Measurements from ENCODE around the gene ZNF425.
"Not testable (repeated sequence)": the region's sequence is repeated elsewhere in the genome, so short reads cannot be mapped to it uniquely, and the experiment has no call there.

Gene ZNF425

DNA sequence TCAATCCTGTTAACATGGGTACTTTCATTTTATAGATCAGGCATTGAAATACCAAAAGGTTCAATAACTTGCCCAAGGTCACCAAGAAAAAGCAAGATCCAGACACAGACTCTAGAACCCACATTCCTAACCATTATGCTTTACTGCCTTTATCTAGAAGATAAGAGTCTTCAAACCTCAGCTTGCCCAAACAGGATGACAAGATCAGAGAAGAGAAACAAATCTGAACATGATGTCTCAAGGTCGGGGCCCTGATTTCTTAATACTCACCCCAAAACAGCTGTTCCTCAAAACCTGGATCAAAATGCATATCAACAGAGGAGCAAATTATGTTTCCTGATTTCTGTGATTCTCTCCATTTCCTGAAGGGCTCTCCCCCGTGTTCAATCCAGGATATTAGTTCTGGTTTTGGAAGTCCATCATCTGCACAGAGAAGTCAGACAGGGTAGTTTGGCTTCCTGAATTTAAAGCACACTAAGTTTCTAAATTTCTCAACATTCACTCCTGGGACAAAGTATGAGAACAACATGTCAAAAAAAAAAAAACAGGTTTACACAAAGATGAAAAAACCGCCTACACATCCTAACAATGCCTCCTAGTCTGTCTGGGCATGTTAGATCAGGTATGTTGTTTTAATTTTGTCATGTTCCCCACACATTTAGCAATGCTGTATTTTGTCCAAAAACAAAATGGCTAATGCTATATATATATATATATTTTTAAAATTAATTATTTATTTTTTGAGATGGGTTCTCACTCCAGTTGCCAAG, 51.8 kb downstream of the ZNF425 start:
- FAIRE-seq (no peak), DNase-seq (ENCODE audit: low spot score) (no peak)

DNA sequence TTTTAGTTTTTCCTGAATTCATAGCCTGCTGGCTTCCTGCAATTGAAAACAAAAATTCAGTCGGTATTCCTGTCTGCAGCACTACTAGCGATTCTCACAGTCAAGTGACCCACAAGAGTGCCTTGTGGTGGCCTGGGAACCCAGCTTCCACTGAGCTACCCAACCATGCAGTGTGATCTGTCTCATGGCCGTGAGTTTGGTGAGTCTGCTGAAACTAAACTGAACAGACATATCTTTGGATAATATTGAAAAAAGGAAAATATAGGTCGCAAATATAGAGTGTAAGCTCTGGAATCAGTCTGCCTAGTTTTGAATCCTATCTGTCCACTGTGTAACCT, 53.7 kb downstream of the ZNF425 start:
- DNase-seq (ENCODE audit: low spot score), result no peak
- no peak for FAIRE-seq

DNA sequence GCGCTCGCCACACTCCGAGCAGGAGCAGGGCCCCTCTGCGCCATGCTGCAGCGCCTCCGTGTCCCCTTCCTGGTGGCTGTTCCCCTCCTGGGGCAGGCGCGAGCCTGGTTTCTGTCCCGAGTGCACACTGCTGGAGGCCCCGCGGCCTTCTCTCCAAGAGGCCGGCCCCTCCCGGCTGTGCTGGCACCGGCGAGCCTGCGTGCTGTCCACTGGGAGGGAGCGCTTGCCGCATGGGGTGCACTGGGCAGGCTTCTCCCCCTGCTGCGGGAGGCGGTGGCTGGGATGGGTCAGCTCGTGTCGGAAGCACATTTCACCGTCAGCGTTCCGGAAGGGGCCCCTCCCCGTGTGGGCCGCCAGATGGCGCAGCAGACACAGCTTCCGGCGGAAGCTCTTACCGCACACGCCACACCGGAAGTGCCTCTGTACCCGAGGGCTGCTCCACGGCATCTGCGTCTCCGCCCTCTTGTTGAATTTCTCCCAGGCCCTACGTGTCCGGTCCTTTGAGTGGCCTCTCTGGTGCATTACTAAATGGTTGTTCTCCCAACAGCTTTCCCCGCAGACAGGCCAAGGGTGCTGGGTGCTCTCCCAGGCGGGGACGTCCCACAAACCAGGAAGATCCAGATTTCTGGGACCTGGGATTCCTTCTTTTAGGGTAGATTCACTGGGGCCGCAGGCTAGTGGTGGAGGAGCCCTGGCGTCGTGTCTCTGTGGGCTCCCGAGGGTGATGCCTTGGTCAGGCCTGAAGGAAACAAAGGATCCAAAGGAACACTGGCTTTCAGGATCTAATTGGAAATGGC, 54.3 kb downstream of the ZNF425 start:
- no peak for FAIRE-seq
- no peak for DNase-seq (ENCODE audit: low spot score)

DNA sequence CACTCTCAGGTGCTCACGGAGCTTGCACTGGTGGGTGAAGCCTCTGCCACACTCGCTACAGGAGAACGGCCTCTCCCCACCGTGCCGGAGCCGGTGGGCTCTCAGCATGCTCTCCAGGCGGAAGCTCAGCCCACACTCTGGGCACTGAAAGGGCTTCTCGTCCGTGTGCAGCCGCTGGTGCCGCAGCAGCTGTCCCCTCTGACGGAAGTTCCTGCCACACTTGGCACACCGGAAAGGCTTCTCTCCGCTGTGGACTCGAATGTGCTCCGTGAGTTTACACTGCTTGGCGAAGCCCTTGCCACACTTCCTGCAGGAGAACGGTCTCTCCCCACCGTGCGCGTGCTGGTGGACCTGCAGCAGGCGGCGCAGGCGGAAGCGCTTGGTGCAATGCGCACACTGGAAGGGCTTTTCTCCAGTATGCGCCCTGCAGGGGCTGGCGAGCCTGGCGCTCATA, 54.9 kb downstream of the ZNF425 start:
- DNase-seq (ENCODE audit: low spot score), result no peak
- FAIRE-seq, result no peak

DNA sequence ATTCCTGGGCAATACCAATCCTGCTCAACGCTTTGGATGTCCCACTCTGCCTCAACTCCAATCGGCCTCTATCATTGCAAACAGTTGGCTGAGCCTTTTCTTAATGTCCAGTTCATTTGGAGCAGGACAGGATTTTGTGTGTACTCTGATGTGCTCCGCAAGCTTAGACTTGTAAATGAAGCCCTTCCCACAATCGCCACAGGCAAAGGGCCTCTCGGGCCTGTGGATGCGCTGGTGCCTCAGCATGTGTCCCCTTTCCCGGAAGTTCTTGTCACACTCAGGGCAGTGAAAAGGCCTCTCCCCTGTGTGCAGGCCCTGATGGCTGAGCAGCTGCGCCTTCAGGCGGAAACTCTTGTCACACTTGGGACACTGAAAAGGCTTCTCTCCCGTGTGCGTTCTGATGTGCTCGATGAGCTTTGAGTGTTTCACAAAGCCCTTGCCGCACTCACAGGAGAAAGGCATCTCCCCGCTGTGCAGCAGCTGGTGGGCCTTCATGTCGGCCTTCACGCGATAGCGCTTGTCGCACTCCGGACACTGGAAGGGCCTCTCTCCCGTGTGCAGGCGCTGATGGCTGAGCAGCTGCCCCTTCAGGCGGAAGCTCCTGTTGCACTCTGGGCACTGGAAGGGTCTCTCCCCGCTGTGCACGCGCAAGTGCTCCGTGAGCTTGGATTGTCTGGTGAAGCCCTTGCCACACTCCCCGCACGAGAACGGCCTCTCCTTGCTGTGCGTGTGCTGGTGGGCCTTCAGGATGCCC, 55.6 kb downstream of the ZNF425 start:
- DNase-seq (ENCODE audit: low spot score) (no peak), FAIRE-seq (no peak)

DNA sequence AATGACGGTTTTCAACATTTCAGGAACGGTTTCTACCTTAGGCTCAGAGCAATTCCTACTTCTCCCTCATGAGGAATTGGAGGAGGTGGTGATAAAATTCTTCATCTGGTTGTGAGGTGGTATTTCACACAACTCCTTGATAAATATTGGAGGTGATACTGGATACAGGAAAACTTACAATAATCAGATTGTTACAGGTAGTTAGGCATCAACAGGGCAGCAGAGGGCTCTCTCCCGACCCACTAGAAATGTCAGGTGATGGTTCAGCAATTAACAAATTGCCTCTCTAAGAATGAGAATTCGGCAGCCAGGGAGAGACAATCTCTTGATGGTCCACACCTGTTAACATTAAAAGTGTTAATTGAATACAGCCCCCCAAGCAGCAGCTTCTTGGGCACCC, 58.3 kb downstream of the ZNF425 start:
- FAIRE-seq, result no peak
- DNase-seq (ENCODE audit: low spot score), result no peak

DNA sequence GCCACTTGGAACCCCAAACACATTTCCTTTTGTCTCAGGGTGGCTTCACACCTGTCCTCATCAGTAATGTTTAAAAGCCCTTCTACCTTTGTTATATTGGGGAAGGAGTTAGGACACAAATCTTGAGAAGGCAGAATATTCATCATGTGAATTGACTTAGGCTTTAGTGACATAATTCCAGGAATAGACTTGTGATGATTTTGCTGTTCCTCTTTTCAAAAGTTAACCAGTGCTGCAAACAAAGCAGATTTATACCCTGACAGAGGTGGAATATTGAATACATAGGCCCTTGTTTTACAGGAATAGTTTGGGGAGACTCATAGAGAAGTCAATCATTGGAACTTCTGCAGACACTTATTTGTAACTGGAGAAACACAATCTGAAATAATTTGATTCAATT, 62.6 kb downstream of the ZNF425 start:
- DNase-seq (ENCODE audit: low spot score) (no peak), FAIRE-seq (no peak)

DNA sequence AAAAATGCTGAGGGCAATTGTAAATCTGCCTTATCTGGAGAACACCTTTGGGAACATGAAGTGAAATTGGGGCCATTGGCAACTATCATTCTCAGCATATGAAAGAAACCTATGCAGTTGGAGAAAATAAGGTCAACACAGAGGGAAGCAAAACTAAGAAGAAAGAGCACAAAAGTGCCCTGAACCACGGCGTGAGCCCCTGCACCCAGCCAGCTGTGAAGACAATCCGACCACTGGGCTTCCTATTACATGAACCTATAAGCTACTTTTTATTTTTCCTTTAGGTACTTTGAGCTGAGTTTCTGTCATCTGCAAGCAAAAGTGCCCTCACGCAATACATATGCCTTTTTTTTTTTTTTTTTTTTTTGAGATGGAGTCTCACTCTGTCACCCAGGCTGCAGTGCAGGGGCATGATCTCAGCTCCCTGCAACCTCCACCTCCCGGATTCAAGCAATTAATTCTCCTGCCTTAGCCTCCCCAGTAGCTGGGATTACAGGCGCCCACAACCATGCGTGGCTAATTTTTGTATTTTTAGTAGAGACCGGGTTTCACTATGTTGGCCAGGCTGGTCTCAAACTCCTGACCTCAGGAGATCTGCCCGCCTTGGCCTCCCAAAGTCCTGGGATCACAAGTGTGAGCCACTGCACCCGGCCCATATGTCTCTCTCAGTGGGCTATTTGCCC, 63.8 kb downstream of the ZNF425 start:
- FAIRE-seq; DNase-seq (ENCODE audit: low spot score): not testable (repeated sequence)

DNA sequence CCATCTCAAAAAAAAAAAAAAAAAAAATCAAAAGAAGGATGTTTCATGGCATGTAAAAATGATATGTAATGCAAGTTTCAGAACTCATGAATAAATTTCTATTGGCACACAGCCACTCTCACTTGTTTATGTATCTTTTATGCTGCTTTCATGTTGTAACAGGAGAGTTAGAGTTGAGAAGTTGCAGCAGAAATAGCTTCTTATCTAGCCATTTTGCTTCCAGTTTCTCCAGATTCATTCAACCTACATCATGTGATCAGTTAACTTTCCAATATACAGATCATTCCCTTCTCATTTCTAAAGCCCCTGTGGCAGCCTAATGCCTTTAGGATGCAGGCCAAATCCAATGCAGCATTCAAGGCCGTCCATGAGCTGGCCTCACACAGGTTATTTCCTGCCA, 66.0 kb downstream of the ZNF425 start:
- FAIRE-seq (no peak), DNase-seq (ENCODE audit: low spot score) (no peak)

DNA sequence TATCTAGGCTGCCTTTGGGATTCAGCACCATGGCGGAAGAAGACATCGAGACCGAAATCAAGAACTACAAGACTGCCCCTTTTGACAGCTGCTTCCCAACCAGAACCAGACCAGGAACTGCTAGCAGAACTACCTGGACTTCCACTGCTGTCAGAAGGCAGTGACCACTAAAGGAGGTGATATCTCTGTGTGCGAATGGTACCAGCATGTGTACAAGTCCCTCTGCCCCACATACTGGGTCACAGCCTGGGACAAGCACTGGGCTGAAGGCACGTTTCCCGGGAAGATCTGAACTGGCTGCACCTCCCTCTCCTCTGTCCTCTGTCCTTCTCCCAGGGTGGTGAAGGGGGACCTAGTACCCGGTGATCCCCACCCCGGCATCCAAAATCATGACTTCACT, 72.2 kb downstream of the ZNF425 start:
- DNase-seq (ENCODE audit: low spot score) (no peak), FAIRE-seq (no peak)

DNA sequence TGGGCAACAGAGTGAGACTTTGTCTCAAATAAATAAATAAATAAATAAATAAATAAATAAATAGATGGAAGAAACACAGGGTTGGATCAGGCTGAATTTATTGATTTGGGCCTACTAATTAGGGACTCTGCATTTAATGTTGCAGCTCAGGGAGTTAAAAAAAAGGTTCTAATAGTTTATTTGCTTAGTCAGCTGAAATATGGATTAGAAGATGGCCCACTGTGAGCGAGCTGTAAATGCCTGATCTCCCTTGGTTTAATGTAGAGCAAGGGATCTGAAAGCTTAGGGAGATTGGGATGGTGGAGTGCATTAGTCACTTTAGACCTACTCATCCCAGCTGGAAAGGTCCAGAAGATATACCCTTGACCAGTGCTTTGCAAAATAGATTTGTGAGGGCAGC, 72.7 kb downstream of the ZNF425 start:
- no peak for FAIRE-seq
- no peak for DNase-seq (ENCODE audit: low spot score)
